ENCODE measurements around the gene CNTNAP5. TPM values are rescaled to one million over a fixed set of nuclear protein-coding genes. Genes with fewer than 3 reads are reported as not detected.

CNTNAP5 gene
- total RNA-seq (2021) (not detected in 2 replicates), Bru-seq, nascent RNA (percentile 4 among the genes with signal in this experiment), BruChase-seq, experiment 1, labeled RNA remaining after a 2-hour chase (percentile 4 among the genes with signal in this experiment), BruChase-seq, experiment 2, labeled RNA remaining after a 6-hour chase (percentile 4 among the genes with signal in this experiment)
- long read RNA-seq = 0 reads

- POLR2A ChIA-PET (ENCODE audit: low non-redundant PET) = no interaction called here
- intact Hi-C loops (cut with micrococcal nuclease; ENCODE audit: unreplicated experiment) = no loop called here
- DNase-seq (ENCODE audit: low spot score) = peak; percentile 64
- no peaks in the 10 kb centered on the region for H3K9me3 ChIP-seq (ENCODE audit: low read depth, low read length, poor library complexity, severe bottlenecking)
- no peaks in the 10 kb centered on the region for H3K36me3 ChIP-seq (ENCODE audit: insufficient read depth, low read length, poor library complexity, severe bottlenecking)
- peaks cover 47% of the 10 kb centered on the region for H3K27me3 ChIP-seq (replicated peaks; ENCODE audit: insufficient read depth, low read depth, low read length, poor library complexity)
- CTCF ChIA-PET = no interaction called here
- no TSS peak for BruUV-seq (replicated peaks)
- no peak for TF ChIP-seq CTCF (conservative IDR thresholded peaks at IDR 0.05; ENCODE audit: low read depth, low read length)
- H3K27ac ChIP-seq (ENCODE audit: low read depth, low read length, poor library complexity, severe bottlenecking) = no peak within 1 kb of the TSS
- H3K4me3 ChIP-seq (ENCODE audit: low read depth, low read length, poor library complexity, severe bottlenecking) = peak within 1 kb of the TSS; percentile 14
- H3K4me1 ChIP-seq (ENCODE audit: insufficient read depth, low read length, poor library complexity, severe bottlenecking) = no peaks in the 10 kb centered on the region
These were observed at the start of gene CNTNAP5 for GRCh38 chr2:124025171-124025580. CNTNAP5 (plus strand) TSS chr2:124025287; CDS start chr2:124025651, 364 bp downstream.

GRCh38 chr2:123976054-123976648, 48.9 kb upstream of the CNTNAP5 start:
- Histone ChIP-seq H3K4me1 (ENCODE audit: insufficient read depth, low read length, poor library complexity, severe bottlenecking) (no peaks in the 10 kb centered on the region), H3K9me3 (ENCODE audit: low read depth, low read length, poor library complexity, severe bottlenecking) (no peaks in the 10 kb centered on the region), H3K27me3 (replicated peaks; ENCODE audit: insufficient read depth, low read depth, low read length, poor library complexity) (no peaks in the 10 kb centered on the region), H3K4me3 (ENCODE audit: low read depth, low read length, poor library complexity, severe bottlenecking) (no peak overlapping the region), H3K36me3 (ENCODE audit: insufficient read depth, low read length, poor library complexity, severe bottlenecking) (no peaks in the 10 kb centered on the region), H3K27ac (ENCODE audit: low read depth, low read length, poor library complexity, severe bottlenecking) (no peak overlapping the region)
- intact Hi-C loops (cut with micrococcal nuclease; ENCODE audit: unreplicated experiment) = no loop called here
- no peak for DNase-seq (ENCODE audit: low spot score)
- no peak for TF ChIP-seq CTCF (conservative IDR thresholded peaks at IDR 0.05; ENCODE audit: low read depth, low read length)
- TF ChIP-seq EZH2 (IDR thresholded peaks at IDR 0.05; ENCODE audit: borderline replicate concordance, low read depth, low read length, poor library complexity, severe bottlenecking) = no peak
- ChIA-PET POLR2A (ENCODE audit: low non-redundant PET) (no interaction called here), CTCF (no interaction called here)
- BruUV-seq (replicated peaks) = no TSS peak

- no TSS peak for BruUV-seq (replicated peaks)
- ChIA-PET POLR2A (ENCODE audit: low non-redundant PET) (no interaction called here), CTCF (no interaction called here)
- peak; percentile 62 for DNase-seq (ENCODE audit: low spot score)
- H3K4me1 ChIP-seq (ENCODE audit: insufficient read depth, low read length, poor library complexity, severe bottlenecking) = no peaks in the 10 kb centered on the region
- no peaks in the 10 kb centered on the region for H3K36me3 ChIP-seq (ENCODE audit: insufficient read depth, low read length, poor library complexity, severe bottlenecking)
- no peak overlapping the region for H3K4me3 ChIP-seq (ENCODE audit: low read depth, low read length, poor library complexity, severe bottlenecking)
- intact Hi-C loops (cut with micrococcal nuclease; ENCODE audit: unreplicated experiment) = loop anchor here (5.0 kb wide), 1 partner anchor 477 kb away; no protein-coding TSS in a partner anchor
- H3K27me3 ChIP-seq (replicated peaks; ENCODE audit: insufficient read depth, low read depth, low read length, poor library complexity) = no peaks in the 10 kb centered on the region
- H3K27ac ChIP-seq (ENCODE audit: low read depth, low read length, poor library complexity, severe bottlenecking) = no peak overlapping the region
- H3K9me3 ChIP-seq (ENCODE audit: low read depth, low read length, poor library complexity, severe bottlenecking) = no peaks in the 10 kb centered on the region
- TF ChIP-seq CTCF (conservative IDR thresholded peaks at IDR 0.05; ENCODE audit: low read depth, low read length) (peak; percentile 64), EZH2 (IDR thresholded peaks at IDR 0.05; ENCODE audit: borderline replicate concordance, low read depth, low read length, poor library complexity, severe bottlenecking) (no peak)
These were observed 31.3 kb upstream of the CNTNAP5 start for GRCh38 chr2:123993728-123994323.
